Pancreas (tissue), 10 donors: ENCODE measurements around the gene RNF8. TPM values are rescaled to one million over a fixed set of nuclear protein-coding genes. Genes with fewer than 3 reads are reported as not detected.

Experiments used
- ATAC-seq, 4 donors: fragments of 200-7000 bp; cut with Tn5 transposase; one replicate each; pipeline versions ENCODE4 v1.8.0 to v1.9.1; 2020; ENCODE audit warnings: mild to moderate bottlenecking in 4 of 4, moderate library complexity in 4 of 4
- DNase-seq, 6 donors: peaks; one replicate each; pipeline ENCODE4 v3.0.0-alpha.2; 2020
- FAIRE-seq: peaks from 2 replicates; lab custom pipeline; 2012; peaks lifted over from hg19 to GRCh38; lab: Jason Lieb, UNC
- H3K27ac ChIP-seq, 4 donors: fragments of 200-600 bp; sonication (generic); 1 replicate in 3 of 4; 2 replicates in 1 of 4; pipeline versions ENCODE4 v1.5.0 to v1.8.0; 2020
- H3K27me3 ChIP-seq, 4 donors: fragments of 200-600 bp; one replicate each; pipeline ENCODE4 v1.8.0; 2021
- H3K36me3 ChIP-seq, 3 donors: fragments of 200-600 bp; sonication (generic) in 1 of 3; one replicate each; pipeline versions ENCODE4 v1.5.0 to v1.8.0; 2020 to 2021
- H3K4me1 ChIP-seq, 3 donors: fragments of 200-600 bp; one replicate each; pipeline ENCODE4 v1.8.0; 2021
- H3K4me3 ChIP-seq, 4 donors: fragments of 200-600 bp; sonication (generic) in 2 of 4; one replicate each; pipeline versions ENCODE4 v1.5.0 to v1.8.0; 2020 to 2021
- H3K9me3 ChIP-seq, 4 donors: fragments of 200-600 bp; one replicate each; pipeline ENCODE4 v1.8.0; 2021
- CTCF ChIP-seq, 4 donors: fragments of 200-600 bp; sonication (generic) in 3 of 4; IDR thresholded peaks; one replicate each; pipeline versions ENCODE4 v1.5.0 to v1.8.0; 2021; ENCODE audit warnings: antibody characterized with exemption in 4 of 4
- WGBS, 2 donors: extraction: QIAGEN DNeasy Blood & Tissue Kit; methylation state at CpG; one replicate each; pipeline ENCODE4 v1.1.7; 2013; 5-methylcytosine and 5-hydroxymethylcytosine counted together
- intact Hi-C, 3 donors: fragments of 100-400 bp; cut with DNase I; formaldehyde crosslinking; loops; one replicate each; pipeline versions ENCODE4 v1.11.1 to v1.14.2; 2022
- polyA plus RNA-seq, 2 donors: library from polyadenylated mRNA; stranded (reverse); fragments of 200-250 nt; gene quantifications; one replicate each; pipeline ENCODE4 v1.2.3, GENCODE V29; 2013
- total RNA-seq, 6 donors: library from RNA; stranded (reverse); fragmentation: NEBNext Ultra II Directional in 4 of 6; extraction: Animal tissue kit (Norgen Biotek cat#: 25700) in 4 of 6; gene quantifications; one replicate each; pipeline versions ENCODE4 v1.2.1 to v1.2.4, GENCODE V29; 2021 to 2023
- donor health status: healthy with polysubstance abuse.
- donor health status: DM: no; HTN: no; CAD: no; lungs with moderate emphysema.
- donor health status: DM: no; HTN: no; CAD: no.
- donor health status: control.
- donor health status: control.
- donor health status: Bipolar disorder and iron deficiency.
- donor health status: DM: yes; HTN: yes; CAD: no.
- donor health status: DM: no; HTN: no; CAD: no.
- donor health status: DM: no; HTN: no; CAD: no.
- donor health status: DM: yes; HTN: yes; CAD: no.

The RNF8 gene
- total and polyA plus RNA-seq, 8 donors: 3.9 to 8.5 (median 5.9) TPM

- H3K27me3 ChIP-seq: no peaks in the 10 kb centered on the region
- H3K4me1 ChIP-seq: no peaks in the 10 kb centered on the region
- 61 to 65% methylated on average over 1 of the region's 1 CpG for WGBS, 2 donors
- ATAC-seq: peak in 2 of 4 donors; percentile 45 to 52
- peak overlapping the region in 2 of 4 donors; percentile 26 to 43 for H3K27ac ChIP-seq
- no peak for DNase-seq
- intact Hi-C loops: no loop called here
- TF ChIP-seq CTCF (IDR thresholded peaks at IDR 0.05): no peak
- FAIRE-seq: no peak
- H3K4me3 ChIP-seq: no peak overlapping the region
- no peaks in the 10 kb centered on the region for H3K9me3 ChIP-seq
- peaks cover 0 to 6% (median 0%) of the 10 kb centered on the region in 3 donors for H3K36me3 ChIP-seq
Measured at GRCh38 chr6:37372116-37372515, 18.3 kb downstream of the RNF8 start.

GRCh38 chr6:37373822-37374471 lies 20.2 kb downstream of the RNF8 start:
- Histone ChIP-seq H3K27ac (no peak overlapping the region), H3K9me3 (no peaks in the 10 kb centered on the region), H3K4me3 (no peak overlapping the region), H3K4me1 (no peaks in the 10 kb centered on the region), H3K27me3 (no peaks in the 10 kb centered on the region), H3K36me3 (peaks cover 0 to under 1% (median 0%) of the 10 kb centered on the region in 3 donors)
- ATAC-seq (no peak), DNase-seq (no peak), FAIRE-seq (no peak)
- intact Hi-C loops: no loop called here
- WGBS, 2 donors: 90 to 95% methylated on average over 1 of the region's 1 CpG
- no peak for TF ChIP-seq CTCF (IDR thresholded peaks at IDR 0.05)

GRCh38 chr6:37375376-37375775 lies 21.6 kb downstream of the RNF8 start:
- no peak for TF ChIP-seq CTCF (IDR thresholded peaks at IDR 0.05)
- intact Hi-C loops: no loop called here

GRCh38 chr6:37376078-37376743 lies 22.4 kb downstream of the RNF8 start:
- Histone ChIP-seq H3K4me1 (no peaks in the 10 kb centered on the region), H3K9me3 (no peaks in the 10 kb centered on the region), H3K36me3 (no peaks in the 10 kb centered on the region), H3K4me3 (no peak overlapping the region), H3K27ac (no peak overlapping the region), H3K27me3 (no peaks in the 10 kb centered on the region)
- ATAC-seq: no peak
- intact Hi-C loops: no loop called here
- no peak for FAIRE-seq
- TF ChIP-seq CTCF (IDR thresholded peaks at IDR 0.05): no peak
- no peak for DNase-seq
- 81 to 83% methylated on average over 4 of the region's 4 CpGs for WGBS, 2 donors

More at GRCh38 chr6:37375376-37375775, 21.6 kb downstream of the RNF8 start:
- Histone ChIP-seq H3K4me1 (no peaks in the 10 kb centered on the region), H3K36me3 (no peaks in the 10 kb centered on the region), H3K27ac (no peak overlapping the region), H3K9me3 (no peaks in the 10 kb centered on the region), H3K27me3 (no peaks in the 10 kb centered on the region), H3K4me3 (no peak overlapping the region)
- DNase-seq (no peak), FAIRE-seq (no peak), ATAC-seq (no peak)

- peak in 4 of 6 donors; percentile 34 to 52 (median 44) for DNase-seq
Measured at GRCh38 chr6:37381579-37381978, 27.8 kb downstream of the RNF8 start.

More at GRCh38 chr6:37381579-37381978, 27.8 kb downstream of the RNF8 start:
- ATAC-seq: peak; percentile 89 to 99 (median 98)
- FAIRE-seq: no peak
- Histone ChIP-seq H3K27me3 (no peaks in the 10 kb centered on the region), H3K27ac (no peak overlapping the region), H3K36me3 (peaks cover 0 to 3% (median 0%) of the 10 kb centered on the region in 3 donors), H3K9me3 (no peaks in the 10 kb centered on the region), H3K4me3 (no peak overlapping the region), H3K4me1 (no peaks in the 10 kb centered on the region)
- intact Hi-C loops: no loop called here
- peak in 3 of 4 donors; percentile 42 for TF ChIP-seq CTCF (IDR thresholded peaks at IDR 0.05)
- WGBS, 2 donors: 11 to 13% methylated on average over 2 of the region's 2 CpGs
